Activated CD4-positive, alpha-beta T cell treated with anti-CD3 and anti-CD28 coated beads for 36 hours (primary cell): ENCODE data around the gene AP4B1. TPM values are rescaled to one million over a fixed set of nuclear protein-coding genes. Genes with fewer than 3 reads are reported as not detected.

Source experiments
- ATAC-seq: fragments of 200-7000 bp; cut with Tn5 transposase; one replicate; pipeline ENCODE4 v1.10.0; 2021; ENCODE audit warnings: mild to moderate bottlenecking, moderate library complexity
- CTCF ChIA-PET: fragments of 350-600 bp; sonication (Branson Sonifier 250); formaldehyde crosslinking; loops from one replicate; lab custom pipeline; 2021; ENCODE audit warnings: antibody characterized with exemption; lab: Charles Lee
- POLR2A ChIA-PET: fragments of 350-600 bp; sonication (Branson Sonifier 250); formaldehyde crosslinking; loops from one replicate; lab custom pipeline; 2021; ENCODE audit warnings: antibody characterized with exemption, inconsistent platforms; lab: Charles Lee
- DNase-seq: peaks from one replicate; pipeline ENCODE4 v3.0.0-alpha.2; 2020
- H3K27ac Mint-ChIP-seq: one replicate; pipeline ENCODE4 v1.8.0; 2021; ENCODE audit warnings: mixed read lengths
- H3K27me3 Mint-ChIP-seq: one replicate; pipeline ENCODE4 v1.8.0; 2021; ENCODE audit warnings: mixed read lengths
- H3K36me3 Mint-ChIP-seq: one replicate; pipeline ENCODE4 v1.8.0; 2021; ENCODE audit warnings: low read depth, mixed read lengths
- H3K4me1 Mint-ChIP-seq: one replicate; pipeline ENCODE4 v1.8.0; 2021; ENCODE audit warnings: mixed read lengths
- H3K4me3 Mint-ChIP-seq: one replicate; pipeline ENCODE4 v1.8.0; 2021; ENCODE audit warnings: mild to moderate bottlenecking, moderate library complexity, mixed read lengths
- H3K9me3 Mint-ChIP-seq: one replicate; pipeline ENCODE4 v1.8.0; 2021; ENCODE audit warnings: low read depth, mixed read lengths
- intact Hi-C, 2 experiments: fragments of 100-400 bp; cut with DNase I in 1 of 2; cut with micrococcal nuclease in 1 of 2; formaldehyde crosslinking; loops; one replicate each; pipeline versions ENCODE4 v1.14.2 to v1.15.1; 2022 to 2024; cut with DNase I, micrococcal nuclease
- total RNA-seq, 2 experiments: library from RNA; stranded (reverse); gene quantifications; one replicate each; pipeline ENCODE4 v1.2.3, GENCODE V29; 2021

The AP4B1 gene
- total RNA-seq, 2 experiments from 2014 or later = 27.7 to 39.2 TPM

DNA sequence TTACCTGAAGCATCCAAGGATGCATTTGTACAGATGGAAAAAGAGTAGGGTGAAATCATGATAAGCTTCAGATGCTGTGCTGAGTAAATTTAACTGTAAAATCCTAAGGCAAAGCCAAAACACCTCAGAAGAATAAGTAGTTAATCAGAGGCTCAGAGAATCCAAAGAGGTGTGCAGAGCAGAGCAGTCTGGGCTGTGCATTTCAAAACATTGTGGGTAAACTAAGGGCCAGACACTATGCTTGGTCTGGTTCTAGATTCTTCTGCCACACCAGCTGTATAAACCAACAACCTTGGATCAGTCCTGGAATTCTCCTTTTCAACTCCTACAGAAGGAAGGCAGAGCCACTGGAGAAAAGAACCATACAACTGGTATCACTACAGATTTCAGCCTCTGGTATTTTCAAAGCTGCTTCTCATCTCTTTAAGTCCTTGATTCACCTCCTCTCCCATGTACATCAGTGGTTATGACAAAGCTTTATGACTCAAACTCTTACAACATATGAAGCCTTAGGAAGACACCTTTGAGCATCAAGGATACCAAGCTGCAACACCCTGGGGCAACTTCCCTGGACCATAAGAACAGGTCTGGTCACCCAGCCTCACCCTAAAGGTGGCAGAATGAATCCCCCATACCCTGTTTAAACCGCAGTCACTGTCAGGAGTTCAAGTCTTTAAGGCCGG lies 12.9 kb upstream of the AP4B1 start:
- H3K4me3 Mint-ChIP-seq = no peak overlapping the region
- CTCF ChIA-PET = interaction anchor here (0.6 to 2.3 kb wide), 4 partner anchors 11 to 82 kb away, joined by 4 to 7 read pairs (median 4); partner anchors contain the start of gene HIPK1
- POLR2A ChIA-PET = interaction anchor here (0.5 kb wide), 1 partner anchor 12 kb away, joined by 3 read pairs; no protein-coding TSS in a partner anchor
- ATAC-seq = peak; percentile 87
- peaks cover 8% of the 10 kb centered on the region for H3K4me1 Mint-ChIP-seq
- no peaks in the 10 kb centered on the region for H3K27me3 Mint-ChIP-seq
- peaks cover 4% of the 10 kb centered on the region for H3K36me3 Mint-ChIP-seq
- intact Hi-C loops = loop anchor here in 1 of 2 experiments (1.0 to 5.0 kb wide), 2 partner anchors 12 to 200 kb away; partner anchors contain the start of gene DCLRE1B
- H3K27ac Mint-ChIP-seq = no peak overlapping the region
- no peak for DNase-seq
- no peaks in the 10 kb centered on the region for H3K9me3 Mint-ChIP-seq

GRCh38 chr1:113916974-113917373 lies 12.4 kb upstream of the AP4B1 start:
- Mint-ChIP-seq H3K4me3 (no peak overlapping the region), H3K36me3 (peaks cover 4% of the 10 kb centered on the region), H3K27me3 (no peaks in the 10 kb centered on the region), H3K9me3 (no peaks in the 10 kb centered on the region), H3K27ac (no peak overlapping the region), H3K4me1 (peaks cover 8% of the 10 kb centered on the region)
- intact Hi-C loops = loop anchor here in 1 of 2 experiments (1.0 to 5.0 kb wide), 2 partner anchors 12 to 200 kb away; partner anchors contain the start of gene DCLRE1B
- no peak for DNase-seq
- ATAC-seq = no peak
- ChIA-PET POLR2A (interaction anchor here (0.5 to 2.0 kb wide), 2 partner anchors 12 to 13 kb away, joined by 3 to 6 read pairs; partner anchors contain the start of gene HIPK1), CTCF (interaction anchor here (0.6 to 2.3 kb wide), 4 partner anchors 12 to 81 kb away, joined by 4 to 7 read pairs (median 4); partner anchors contain the start of gene HIPK1)

GRCh38 chr1:113913887-113914664 lies 9.5 kb upstream of the AP4B1 start:
- no peak overlapping the region for H3K27ac Mint-ChIP-seq
- ChIA-PET POLR2A (interaction anchor here (1.2 kb wide), 1 partner anchor 15 kb away, joined by 3 read pairs; the partner anchor contains the start of gene HIPK1), CTCF (interaction anchor here (1.2 kb wide), 1 partner anchor 79 kb away, joined by 3 read pairs; no protein-coding TSS in a partner anchor)
- no peaks in the 10 kb centered on the region for H3K9me3 Mint-ChIP-seq
- H3K4me1 Mint-ChIP-seq = peaks cover 8% of the 10 kb centered on the region
- no peaks in the 10 kb centered on the region for H3K27me3 Mint-ChIP-seq
- DNase-seq (no peak), ATAC-seq (no peak)
- no peak overlapping the region for H3K4me3 Mint-ChIP-seq
- intact Hi-C loops = no loop called here
- H3K36me3 Mint-ChIP-seq = peaks cover 27% of the 10 kb centered on the region

DNA sequence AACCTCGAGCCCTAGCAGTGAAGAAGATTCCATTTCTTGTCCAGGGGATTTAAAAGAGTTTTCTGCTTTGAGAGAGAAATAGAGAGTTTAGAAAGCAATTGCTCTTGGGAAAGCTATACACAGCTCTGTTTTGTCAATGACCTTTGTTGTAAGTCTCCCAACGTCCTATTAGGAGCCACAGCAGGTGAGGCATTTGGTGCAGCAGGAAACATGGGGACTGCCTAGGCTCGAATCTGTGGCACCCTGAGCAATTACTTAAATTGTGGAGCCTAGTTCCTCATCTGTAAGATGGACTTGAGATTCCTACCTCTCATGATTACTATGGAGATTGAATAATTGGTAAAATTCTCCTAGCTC lies 8.7 kb upstream of the AP4B1 start:
- no peaks in the 10 kb centered on the region for H3K27me3 Mint-ChIP-seq
- DNase-seq = no peak
- H3K4me1 Mint-ChIP-seq = peaks cover 12% of the 10 kb centered on the region
- H3K9me3 Mint-ChIP-seq = no peaks in the 10 kb centered on the region
- POLR2A ChIA-PET = interaction anchor here (0.8 to 1.2 kb wide), 2 partner anchors 9 to 16 kb away, joined by 3 to 4 read pairs; partner anchors contain the start of genes AP4B1 and HIPK1
- no peak overlapping the region for H3K4me3 Mint-ChIP-seq
- CTCF ChIA-PET = interaction anchor here (1.2 kb wide), 1 partner anchor 78 kb away, joined by 3 read pairs; no protein-coding TSS in a partner anchor
- intact Hi-C loops = no loop called here
- H3K27ac Mint-ChIP-seq = no peak overlapping the region
- ATAC-seq = no peak
- H3K36me3 Mint-ChIP-seq = peaks cover 27% of the 10 kb centered on the region

DNA sequence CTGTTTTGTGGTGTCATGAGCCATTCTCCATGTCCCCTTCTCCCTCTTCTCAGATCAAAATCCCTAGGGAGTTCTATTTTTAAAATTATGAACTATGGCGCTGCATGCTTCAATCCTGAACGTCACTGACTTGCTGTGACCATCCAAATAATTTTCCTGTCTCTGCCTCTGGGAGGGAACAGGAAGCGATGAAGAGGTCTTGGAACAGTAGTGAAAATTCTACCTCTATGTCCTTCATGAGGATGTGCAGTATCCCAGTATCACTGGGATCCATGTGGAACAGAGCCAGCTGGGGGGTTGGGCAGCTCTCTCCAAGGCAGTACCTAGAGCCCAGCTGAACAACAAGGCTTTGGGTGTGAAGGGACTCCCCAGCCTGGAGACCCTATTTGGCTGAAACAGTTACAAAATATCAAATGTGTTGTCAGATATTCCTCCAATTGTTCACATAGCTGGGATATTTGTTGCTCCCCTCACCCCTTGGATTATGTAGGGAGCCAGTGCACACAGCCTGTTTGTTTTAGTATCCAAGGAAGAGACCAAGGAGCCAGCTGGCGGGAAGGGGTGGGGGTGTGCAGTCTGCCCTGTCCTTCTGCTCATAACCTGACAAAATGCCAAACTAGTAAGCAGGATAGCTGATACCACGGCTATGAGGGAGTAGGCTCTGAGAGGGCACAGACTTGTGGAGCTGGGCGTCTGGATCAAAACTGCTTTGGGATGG lies 8.2 kb upstream of the AP4B1 start:
- POLR2A ChIA-PET = interaction anchor here (0.8 to 1.2 kb wide), 2 partner anchors 8 to 16 kb away, joined by 3 to 4 read pairs; partner anchors contain the start of genes AP4B1 and HIPK1
- DNase-seq = no peak
- Mint-ChIP-seq H3K27ac (no peak overlapping the region), H3K4me1 (peaks cover 12% of the 10 kb centered on the region), H3K36me3 (peaks cover 31% of the 10 kb centered on the region), H3K9me3 (no peaks in the 10 kb centered on the region), H3K4me3 (no peak overlapping the region), H3K27me3 (no peaks in the 10 kb centered on the region)
- CTCF ChIA-PET = interaction anchor here (1.2 kb wide), 1 partner anchor 77 kb away, joined by 3 read pairs; no protein-coding TSS in a partner anchor
- intact Hi-C loops = no loop called here
- ATAC-seq = no peak

- ChIA-PET POLR2A (interaction anchor here (0.6 to 5.1 kb wide), 4 partner anchors 24 to 121 kb away, joined by 3 to 78 read pairs (median 7); partner anchors contain the start of genes HIPK1 and RSBN1), CTCF (interaction anchor here (1.0 to 6.0 kb wide), 6 partner anchors 24 to 70 kb away, joined by 3 to 62 read pairs (median 14); partner anchors contain the start of gene HIPK1)
- peak overlapping the region; percentile 96 for H3K27ac Mint-ChIP-seq
- H3K4me1 Mint-ChIP-seq = peaks cover 50% of the 10 kb centered on the region
- H3K4me3 Mint-ChIP-seq = peak overlapping the region; percentile 85
- DNase-seq (peak; percentile 50), ATAC-seq (no peak)
- no peaks in the 10 kb centered on the region for H3K9me3 Mint-ChIP-seq
- peaks cover 49% of the 10 kb centered on the region for H3K36me3 Mint-ChIP-seq
- intact Hi-C loops = loop anchor here (1.0 to 10.0 kb wide), 14 partner anchors 12 to 1190 kb away; partner anchors contain the start of genes HIPK1 (in 2 of the 2), MAGI3 (in 2 of the 2), RSBN1 (in 2 of the 2) and TRIM33 (in 2 of the 2)
- no peaks in the 10 kb centered on the region for H3K27me3 Mint-ChIP-seq
Measured at GRCh38 chr1:113905435-113905861, 849 bp upstream of the AP4B1 start.

GRCh38 chr1:113904293-113904673 lies 316 bp downstream of the AP4B1 start:
- ChIA-PET CTCF (interaction anchor here (0.6 to 6.0 kb wide), 15 partner anchors 25 to 831 kb away, joined by 3 to 62 read pairs (median 5); partner anchors contain the start of genes HIPK1, LRIG2 and RSBN1), POLR2A (interaction anchor here (0.6 to 5.1 kb wide), 12 partner anchors 9 to 606 kb away, joined by 3 to 78 read pairs (median 4); partner anchors contain the start of genes HIPK1 and RSBN1)
- DNase-seq = no peak
- peak overlapping the region; percentile 96 for H3K27ac Mint-ChIP-seq
- intact Hi-C loops = loop anchor here (1.0 to 10.0 kb wide), 4 partner anchors 33 to 949 kb away; partner anchors contain the start of genes PTPN22 (in 1 of the 2), RSBN1 (in 1 of the 2) and SLC16A1 (in 1 of the 2)
- H3K4me1 Mint-ChIP-seq = peaks cover 58% of the 10 kb centered on the region
- H3K27me3 Mint-ChIP-seq = no peaks in the 10 kb centered on the region
- ATAC-seq = peak; percentile 46
- H3K9me3 Mint-ChIP-seq = no peaks in the 10 kb centered on the region
- peak overlapping the region; percentile 85 for H3K4me3 Mint-ChIP-seq
- H3K36me3 Mint-ChIP-seq = peaks cover 49% of the 10 kb centered on the region

- Mint-ChIP-seq H3K9me3 (no peaks in the 10 kb centered on the region), H3K27ac (peak overlapping the region; percentile 96), H3K27me3 (no peaks in the 10 kb centered on the region), H3K4me3 (peak overlapping the region; percentile 85), H3K36me3 (peaks cover 53% of the 10 kb centered on the region), H3K4me1 (peaks cover 59% of the 10 kb centered on the region)
- ChIA-PET CTCF (interaction anchor here (0.7 to 6.0 kb wide), 13 partner anchors 26 to 831 kb away, joined by 3 to 62 read pairs (median 5); partner anchors contain the start of genes HIPK1, LRIG2 and RSBN1), POLR2A (interaction anchor here (0.6 to 5.1 kb wide), 13 partner anchors 10 to 607 kb away, joined by 3 to 78 read pairs (median 4); partner anchors contain the start of genes HIPK1 and RSBN1)
- intact Hi-C loops = loop anchor here (1.0 to 10.0 kb wide), 4 partner anchors 32 to 949 kb away; partner anchors contain the start of genes PTPN22 (in 1 of the 2), RSBN1 (in 1 of the 2) and SLC16A1 (in 1 of the 2)
- no peak for ATAC-seq
- DNase-seq = peak; percentile 43
Measured at GRCh38 chr1:113903501-113904292, 902 bp downstream of the AP4B1 start.

- peaks cover 58% of the 10 kb centered on the region for H3K36me3 Mint-ChIP-seq
- intact Hi-C loops = loop anchor here (5.0 to 10.0 kb wide), 2 partner anchors 46 to 946 kb away; partner anchors contain the start of gene SLC16A1 (in 1 of the 2)
- peaks cover 56% of the 10 kb centered on the region for H3K4me1 Mint-ChIP-seq
Measured at GRCh38 chr1:113901191-113901590, 3.4 kb downstream of the AP4B1 start.

More at GRCh38 chr1:113901191-113901590, 3.4 kb downstream of the AP4B1 start:
- ChIA-PET CTCF (interaction anchor here (3.5 kb wide), 1 partner anchor 65 kb away, joined by 14 read pairs; no protein-coding TSS in a partner anchor), POLR2A (interaction anchor here (0.5 to 1.2 kb wide), 2 partner anchors 8 to 1210 kb away, joined by 3 read pairs; no protein-coding TSS in a partner anchor)
- H3K27ac Mint-ChIP-seq = peak overlapping the region; percentile 42
- ATAC-seq (no peak), DNase-seq (no peak)
- no peaks in the 10 kb centered on the region for H3K9me3 Mint-ChIP-seq
- no peaks in the 10 kb centered on the region for H3K27me3 Mint-ChIP-seq
- H3K4me3 Mint-ChIP-seq = no peak overlapping the region
